GM18909 (cell line): ENCODE results near the gene FAM222B.
"Not testable (repeated sequence)": the region's sequence is repeated elsewhere in the genome, so short reads cannot be mapped to it uniquely, and the experiment has no call there.

Source experiments
- ATAC-seq: cut with Tn5 transposase; IDR thresholded peaks from one replicate; pipeline ENCODE4 v1.9.1; 2021; ENCODE audit warnings: mild to moderate bottlenecking; ENCODE audit not compliant: unreplicated experiment, poor library complexity

Gene FAM222B

GRCh38 chr17:28842282-28843012, at the start of gene FAM222B:
FAM222B (minus strand) TSS chr17:28842790; CDS start chr17:28766667, 76,123 bp downstream.
- peak; percentile 77 for ATAC-seq

DNA sequence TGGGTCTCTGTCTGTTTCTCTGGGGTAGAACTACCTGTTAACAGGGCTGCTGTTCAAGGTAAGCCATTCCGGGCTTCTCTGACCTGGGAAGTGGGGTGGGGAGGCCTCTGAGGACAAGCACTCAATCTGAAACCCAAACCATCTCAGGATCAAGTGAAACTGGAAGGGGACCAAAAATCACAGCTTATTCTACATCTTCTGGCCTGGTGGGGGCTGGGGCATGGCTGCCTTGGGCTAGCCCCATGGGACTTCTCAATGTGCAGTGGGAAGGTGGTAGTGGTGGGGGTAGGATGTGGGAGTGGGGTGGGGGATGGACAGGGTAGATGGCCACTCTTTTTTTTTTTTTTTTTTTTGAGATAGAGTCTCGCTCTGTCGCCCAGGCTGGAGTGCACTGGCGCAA, 49.4 kb upstream of the FAM222B start:
- no peak for ATAC-seq

- no peak for ATAC-seq
Measured at GRCh38 chr17:28891201-28891600, 48.6 kb upstream of the FAM222B start.

DNA sequence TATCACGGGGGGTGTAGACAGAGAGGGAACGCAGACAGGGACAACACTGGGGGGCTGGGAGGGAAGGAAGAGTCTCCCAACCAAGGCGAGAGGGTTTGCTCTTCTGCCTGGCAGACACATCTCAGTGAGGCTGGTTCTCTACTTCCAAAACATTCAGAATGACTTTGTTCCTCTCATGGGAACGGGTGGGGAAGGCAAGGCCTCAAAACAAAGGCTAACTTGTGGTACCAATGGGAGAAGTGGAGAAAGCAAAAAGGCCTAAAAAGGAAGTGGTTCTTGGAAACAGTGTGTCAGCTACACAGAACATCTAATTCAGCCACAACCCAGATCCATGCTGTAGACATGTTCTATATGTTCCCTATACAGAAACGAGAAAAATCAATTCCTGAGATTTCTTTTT, 47.4 kb upstream of the FAM222B start:
- no peak for ATAC-seq

DNA sequence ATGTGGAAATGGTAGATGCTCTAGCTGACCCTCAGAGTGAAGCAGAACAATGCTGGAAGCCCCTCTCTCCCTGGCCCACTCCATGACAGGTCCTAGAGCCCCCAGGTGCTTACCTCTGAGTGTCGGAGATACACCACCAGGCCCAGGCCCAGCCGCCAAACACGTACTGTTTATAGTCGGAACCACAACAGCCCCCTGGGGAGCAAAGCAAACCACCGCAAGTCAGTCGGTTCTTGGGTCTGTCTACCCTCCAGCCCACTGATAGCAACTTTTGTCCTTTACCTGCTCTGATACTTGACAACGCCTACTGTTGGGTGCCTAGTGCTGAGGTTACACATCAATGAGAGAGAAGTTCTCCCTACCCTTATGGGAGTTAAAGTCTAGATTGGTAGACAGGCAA, 46.2 kb upstream of the FAM222B start:
- no peak for ATAC-seq

DNA sequence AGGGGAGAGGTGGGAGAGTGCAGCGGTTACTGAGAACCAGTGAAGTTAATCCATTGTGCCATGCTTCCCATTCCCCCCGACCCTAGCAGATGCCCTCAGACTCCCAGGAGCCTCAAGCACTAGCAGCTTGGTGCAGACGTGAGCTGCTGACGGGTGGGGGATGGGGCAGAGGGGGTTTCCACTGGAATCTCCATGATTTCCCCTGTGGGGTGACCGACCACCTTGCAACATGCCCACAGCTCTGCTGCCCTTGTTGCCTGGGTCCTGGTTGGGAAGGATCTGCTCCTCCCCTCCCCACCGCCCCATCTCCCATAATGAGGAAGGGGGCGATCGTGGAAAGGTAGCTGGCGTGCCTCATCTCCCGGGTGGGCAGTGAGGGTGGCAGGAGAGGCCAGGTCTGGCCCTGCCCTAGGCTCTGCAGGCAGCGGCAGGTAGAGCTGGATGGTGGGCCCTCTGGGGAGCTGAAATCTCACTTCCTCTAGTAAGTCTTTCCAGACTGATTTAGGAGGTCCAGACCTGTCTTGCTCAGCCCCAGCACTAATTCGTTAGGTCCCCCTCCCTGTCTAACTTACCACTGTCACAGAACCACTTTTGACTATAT, 45.4 kb upstream of the FAM222B start:
- ATAC-seq, result no peak

DNA sequence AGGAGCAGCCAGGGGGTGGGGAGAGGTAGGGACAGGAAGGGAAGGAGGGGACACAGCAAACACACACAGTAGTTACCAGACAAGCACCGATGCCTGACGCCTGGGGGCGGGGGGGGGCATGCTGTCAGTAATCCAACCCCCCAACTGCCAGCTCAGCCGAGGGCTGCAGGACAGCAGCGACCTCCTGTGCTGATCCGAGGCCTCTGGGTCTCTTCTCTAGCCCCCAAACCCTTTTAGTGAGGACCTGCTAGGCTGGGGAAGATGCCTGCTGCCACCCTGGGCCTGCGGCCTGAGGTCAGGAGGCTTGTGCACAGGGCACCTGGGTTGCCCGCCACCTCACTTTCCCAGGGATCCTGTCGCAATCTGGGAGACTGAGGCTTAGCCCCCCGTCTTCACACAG, 43.4 kb upstream of the FAM222B start:
- ATAC-seq, result no peak

GRCh38 chr17:28885363-28885762, 42.8 kb upstream of the FAM222B start:
- no peak for ATAC-seq

GRCh38 chr17:28883967-28884702, 41.5 kb upstream of the FAM222B start:
- no peak for ATAC-seq

DNA sequence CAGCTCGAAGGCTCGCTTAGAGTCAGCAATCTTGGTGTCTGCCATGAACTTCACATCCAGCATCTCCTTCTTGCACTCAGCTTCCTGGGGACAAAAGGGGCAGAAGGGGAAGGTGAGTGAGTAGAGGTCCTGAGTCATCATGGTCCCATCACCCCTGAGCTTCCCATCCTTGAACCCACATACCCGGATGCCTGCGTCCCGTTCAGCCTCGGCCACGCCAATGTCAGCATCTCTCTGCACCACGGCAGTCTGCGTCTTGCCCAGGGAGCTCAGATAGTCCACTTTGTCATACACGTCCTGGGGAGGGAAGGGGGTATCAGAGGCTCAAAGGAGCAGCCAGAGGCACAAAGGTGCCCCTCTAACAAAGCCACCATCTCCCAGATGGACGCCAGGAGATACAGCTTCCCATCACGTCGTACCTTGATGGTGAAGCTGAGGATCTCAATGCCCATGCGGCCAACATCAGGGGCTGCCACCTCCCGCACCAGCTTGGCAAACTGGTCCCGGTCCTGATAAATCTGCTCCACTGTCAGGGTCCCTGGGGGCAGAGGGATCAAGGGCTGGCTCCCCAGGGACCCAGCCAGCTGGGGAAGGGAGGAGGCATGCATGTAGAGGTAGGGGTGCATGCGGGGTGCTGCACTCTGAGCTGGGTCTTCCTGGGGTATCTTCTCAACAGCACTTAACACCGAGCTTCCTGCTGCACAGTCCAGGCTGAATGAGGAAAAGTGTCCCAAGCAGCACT, 39.7 kb upstream of the FAM222B start:
- ATAC-seq, result no peak

- no peak for ATAC-seq
Measured at GRCh38 chr17:28881533-28882056, 39.0 kb upstream of the FAM222B start.

DNA sequence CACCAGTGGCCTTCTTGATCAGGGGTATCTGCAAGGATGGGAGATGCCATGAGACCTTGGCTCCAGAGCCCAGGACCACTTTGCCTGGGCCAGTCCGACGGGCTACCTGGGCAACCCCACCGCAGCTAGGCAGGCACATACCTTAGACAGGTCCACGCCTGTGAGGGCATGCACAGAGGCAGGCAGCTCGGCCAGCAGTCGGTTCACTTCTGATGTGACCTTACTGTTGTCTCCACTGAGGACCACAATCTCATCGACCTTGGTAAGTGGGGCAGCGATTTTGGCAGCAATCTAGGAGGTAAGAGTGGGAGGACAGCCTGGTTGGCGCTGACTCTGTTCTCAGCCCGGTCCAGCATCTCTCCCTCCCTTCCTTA, 38.0 kb upstream of the FAM222B start:
- no peak for ATAC-seq

- no peak for ATAC-seq
Measured at GRCh38 chr17:28879886-28880571, 37.4 kb upstream of the FAM222B start.

- ATAC-seq, result no peak
Measured at GRCh38 chr17:28878981-28879380, 36.4 kb upstream of the FAM222B start.

- no peak for ATAC-seq
Measured at GRCh38 chr17:28878158-28878910, 35.7 kb upstream of the FAM222B start.

GRCh38 chr17:28877150-28877711, 34.6 kb upstream of the FAM222B start:
- not testable (repeated sequence) for ATAC-seq

- ATAC-seq, result no peak
Measured at GRCh38 chr17:28875848-28876550, 33.4 kb upstream of the FAM222B start.

GRCh38 chr17:28874750-28875149, 32.2 kb upstream of the FAM222B start:
- ATAC-seq, result no peak
